Stimulated activated effector memory CD8-positive, alpha-beta T cell treated with anti-CD3 and anti-CD28 coated beads, Interleukin-12 subunit alpha, Interleukin-12 subunit beta, amount 100 ng/mL, for 72 hours (primary cell): ENCODE data around the gene HDDC2.

Source experiments
- ATAC-seq: fragments of 150-1000 bp; cut with Tn5 transposase; 2 replicates; pipeline ENCODE4 v1.10.0; 2021
- DNase-seq, 2 donors: peaks; one replicate each; pipeline ENCODE4 v3.0.0; 2021 to 2022; ENCODE audit warnings: low spot score in 2 of 2
- H3K27ac Mint-ChIP-seq: one replicate; pipeline ENCODE4 v1.8.0; 2022; ENCODE audit warnings: mild to moderate bottlenecking, mixed read lengths
- H3K36me3 Mint-ChIP-seq: one replicate; pipeline ENCODE4 v1.8.0; 2022; ENCODE audit warnings: mild to moderate bottlenecking, mixed read lengths
- H3K4me1 Mint-ChIP-seq: one replicate; pipeline ENCODE4 v1.8.0; 2022; ENCODE audit warnings: mixed read lengths
- H3K4me3 Mint-ChIP-seq: one replicate; pipeline ENCODE4 v1.8.0; 2022; ENCODE audit warnings: mild to moderate bottlenecking, mixed read lengths
- H3K9me3 Mint-ChIP-seq: one replicate; pipeline ENCODE4 v1.8.0; 2022; ENCODE audit warnings: mixed read lengths

HDDC2 gene

GRCh38 chr6:125245523-125246264, 56.1 kb downstream of the HDDC2 start:
- Mint-ChIP-seq H3K4me3 (no peak overlapping the region), H3K4me1 (no peaks in the 10 kb centered on the region), H3K27ac (no peak overlapping the region), H3K9me3 (peaks cover 8% of the 10 kb centered on the region), H3K36me3 (no peaks in the 10 kb centered on the region)
- no peak for ATAC-seq
- DNase-seq: no peak

GRCh38 chr6:125245109-125245508, 56.7 kb downstream of the HDDC2 start:
- Mint-ChIP-seq H3K4me1 (no peaks in the 10 kb centered on the region), H3K36me3 (no peaks in the 10 kb centered on the region), H3K4me3 (no peak overlapping the region), H3K9me3 (peaks cover 10% of the 10 kb centered on the region), H3K27ac (no peak overlapping the region)
- no peak for DNase-seq
- ATAC-seq: no peak

GRCh38 chr6:125237764-125238163, 64.0 kb downstream of the HDDC2 start:
- Mint-ChIP-seq H3K36me3 (no peaks in the 10 kb centered on the region), H3K4me1 (no peaks in the 10 kb centered on the region), H3K27ac (no peak overlapping the region), H3K9me3 (peaks cover 10% of the 10 kb centered on the region), H3K4me3 (no peak overlapping the region)
- no peak for ATAC-seq
- DNase-seq: no peak

GRCh38 chr6:125236536-125237327, 65.0 kb downstream of the HDDC2 start:
- Mint-ChIP-seq H3K27ac (no peak overlapping the region), H3K4me3 (no peak overlapping the region), H3K4me1 (no peaks in the 10 kb centered on the region), H3K36me3 (no peaks in the 10 kb centered on the region), H3K9me3 (peaks cover 9% of the 10 kb centered on the region)
- ATAC-seq (no peak), DNase-seq (no peak)

GRCh38 chr6:125233202-125233601, 68.6 kb downstream of the HDDC2 start:
- H3K36me3 Mint-ChIP-seq: no peaks in the 10 kb centered on the region
- ATAC-seq: no peak
- no peak for DNase-seq
- H3K4me1 Mint-ChIP-seq: no peaks in the 10 kb centered on the region
- no peak overlapping the region for H3K27ac Mint-ChIP-seq
- no peak overlapping the region for H3K4me3 Mint-ChIP-seq
- no peaks in the 10 kb centered on the region for H3K9me3 Mint-ChIP-seq

GRCh38 chr6:125232466-125232865, 69.3 kb downstream of the HDDC2 start:
- ATAC-seq (no peak), DNase-seq (no peak)
- H3K36me3 Mint-ChIP-seq: no peaks in the 10 kb centered on the region
- no peaks in the 10 kb centered on the region for H3K9me3 Mint-ChIP-seq
- no peak overlapping the region for H3K4me3 Mint-ChIP-seq
- H3K4me1 Mint-ChIP-seq: no peaks in the 10 kb centered on the region
- no peak overlapping the region for H3K27ac Mint-ChIP-seq

GRCh38 chr6:125231574-125232343, 70.0 kb downstream of the HDDC2 start:
- H3K9me3 Mint-ChIP-seq: no peaks in the 10 kb centered on the region
- ATAC-seq (no peak), DNase-seq (no peak)
- H3K4me3 Mint-ChIP-seq: no peak overlapping the region
- H3K27ac Mint-ChIP-seq: no peak overlapping the region
- no peaks in the 10 kb centered on the region for H3K36me3 Mint-ChIP-seq
- no peaks in the 10 kb centered on the region for H3K4me1 Mint-ChIP-seq

GRCh38 chr6:125231133-125231532, 70.6 kb downstream of the HDDC2 start:
- H3K36me3 Mint-ChIP-seq: no peaks in the 10 kb centered on the region

GRCh38 chr6:125230674-125231073, 71.1 kb downstream of the HDDC2 start:
- no peak for DNase-seq
- no peak overlapping the region for H3K27ac Mint-ChIP-seq
- no peaks in the 10 kb centered on the region for H3K36me3 Mint-ChIP-seq
- no peak overlapping the region for H3K4me3 Mint-ChIP-seq
- ATAC-seq: no peak
- H3K4me1 Mint-ChIP-seq: no peaks in the 10 kb centered on the region
- no peaks in the 10 kb centered on the region for H3K9me3 Mint-ChIP-seq

More at GRCh38 chr6:125231133-125231532, 70.6 kb downstream of the HDDC2 start:
- DNase-seq: no peak
- no peak overlapping the region for H3K27ac Mint-ChIP-seq
- H3K4me3 Mint-ChIP-seq: no peak overlapping the region
- no peaks in the 10 kb centered on the region for H3K9me3 Mint-ChIP-seq
- no peak for ATAC-seq
- no peaks in the 10 kb centered on the region for H3K4me1 Mint-ChIP-seq

GRCh38 chr6:125228981-125229479, 72.7 kb downstream of the HDDC2 start:
- H3K4me3 Mint-ChIP-seq: no peak overlapping the region
- ATAC-seq: no peak
- no peak overlapping the region for H3K27ac Mint-ChIP-seq
- no peaks in the 10 kb centered on the region for H3K4me1 Mint-ChIP-seq
- DNase-seq: no peak
- H3K9me3 Mint-ChIP-seq: no peaks in the 10 kb centered on the region
- no peaks in the 10 kb centered on the region for H3K36me3 Mint-ChIP-seq

GRCh38 chr6:125227244-125227643, 74.5 kb downstream of the HDDC2 start:
- no peaks in the 10 kb centered on the region for H3K9me3 Mint-ChIP-seq
- no peak overlapping the region for H3K4me3 Mint-ChIP-seq
- ATAC-seq (no peak), DNase-seq (no peak)
- H3K4me1 Mint-ChIP-seq: no peaks in the 10 kb centered on the region
- H3K27ac Mint-ChIP-seq: no peak overlapping the region
- no peaks in the 10 kb centered on the region for H3K36me3 Mint-ChIP-seq
